Urinary bladder (tissue), 4 donors: ENCODE data around the gene MCU. TPM values are rescaled to one million over a fixed set of nuclear protein-coding genes. Genes with fewer than 3 reads are reported as not detected.
"Not testable (repeated sequence)": the region's sequence is repeated elsewhere in the genome, so short reads cannot be mapped to it uniquely, and the experiment has no call there.

Experiments used
- DNase-seq: peaks from one replicate; pipeline ENCODE4 v3.0.0-alpha.2; 2015; ENCODE audit errors: extremely low spot score
- H3K27ac ChIP-seq: one replicate; pipeline ENCODE4 v1.5.1; 2013; ENCODE audit warnings: low read depth, mild to moderate bottlenecking, moderate library complexity
- H3K36me3 ChIP-seq: one replicate; pipeline ENCODE4 v1.6.1; 2013; ENCODE audit warnings: mild to moderate bottlenecking, moderate library complexity; ENCODE audit not compliant: insufficient read depth
- H3K4me1 ChIP-seq: one replicate; pipeline ENCODE4 v1.6.1; 2013; ENCODE audit warnings: mild to moderate bottlenecking, moderate library complexity; ENCODE audit not compliant: insufficient read depth
- H3K4me3 ChIP-seq: one replicate; pipeline ENCODE4 v1.5.1; 2013; ENCODE audit warnings: low read depth, low read length
- WGBS: extraction: QIAGEN DNeasy Blood & Tissue Kit; methylation state at CpG from one replicate; pipeline ENCODE4 v1.1.7; 2013; 5-methylcytosine and 5-hydroxymethylcytosine counted together
- polyA plus RNA-seq: library from polyadenylated mRNA; stranded (reverse); fragments of 200-250 nt; gene quantifications from one replicate; pipeline ENCODE4 v1.2.3, GENCODE V29; 2013
- total RNA-seq: library from RNA; depleted of rRNA; stranded (reverse); fragments of >200 nt; gene quantifications from one replicate; pipeline ENCODE4 v1.2.3, GENCODE V29; 2014
- donor health status: healthy with polysubstance abuse.
- donor health status: healthy.

Gene MCU
- total and polyA plus RNA-seq, 2 donors: 17.6 to 65.7 TPM

- no peak overlapping the region for H3K4me3 ChIP-seq
- WGBS: 53% methylated on average over 3 of the region's 3 CpGs
- H3K4me1 ChIP-seq: no peaks in the 10 kb centered on the region
These were observed 52.6 kb downstream of the MCU start for GRCh38 chr10:72744566-72744965.

GRCh38 chr10:72746426-72747363, 54.8 kb downstream of the MCU start:
- 15% methylated on average over 3 of the region's 3 CpGs for WGBS
- no peaks in the 10 kb centered on the region for H3K4me1 ChIP-seq
- no peak overlapping the region for H3K4me3 ChIP-seq
- H3K27ac ChIP-seq: no peak overlapping the region
- no peaks in the 10 kb centered on the region for H3K36me3 ChIP-seq
- no peak for DNase-seq

More at GRCh38 chr10:72744566-72744965, 52.6 kb downstream of the MCU start:
- no peak for DNase-seq
- no peak overlapping the region for H3K27ac ChIP-seq
- H3K36me3 ChIP-seq: no peaks in the 10 kb centered on the region

GRCh38 chr10:72747521-72747920, 55.6 kb downstream of the MCU start:
- DNase-seq: no peak
- H3K36me3 ChIP-seq: no peaks in the 10 kb centered on the region
- H3K4me3 ChIP-seq: no peak overlapping the region
- H3K27ac ChIP-seq: no peak overlapping the region
- WGBS: 94% methylated on average over 8 of the region's 8 CpGs
- no peaks in the 10 kb centered on the region for H3K4me1 ChIP-seq

GRCh38 chr10:72753760-72754231, 61.9 kb downstream of the MCU start:
- Histone ChIP-seq H3K36me3 (no peaks in the 10 kb centered on the region), H3K4me1 (no peaks in the 10 kb centered on the region), H3K4me3 (no peak overlapping the region), H3K27ac (no peak overlapping the region)
- 85% methylated on average over 3 of the region's 3 CpGs for WGBS
- DNase-seq: no peak

GRCh38 chr10:72754275-72755032, 62.5 kb downstream of the MCU start:
- 96% methylated on average over 2 of the region's 2 CpGs for WGBS
- no peaks in the 10 kb centered on the region for H3K36me3 ChIP-seq

GRCh38 chr10:72756674-72757385, 64.9 kb downstream of the MCU start:
- Histone ChIP-seq H3K36me3 (no peaks in the 10 kb centered on the region), H3K4me1 (no peaks in the 10 kb centered on the region), H3K27ac (no peak overlapping the region), H3K4me3 (no peak overlapping the region)
- WGBS: 76% methylated on average over 7 of the region's 7 CpGs
- DNase-seq: no peak

More at GRCh38 chr10:72754275-72755032, 62.5 kb downstream of the MCU start:
- H3K4me3 ChIP-seq: no peak overlapping the region
- DNase-seq: no peak
- no peak overlapping the region for H3K27ac ChIP-seq
- no peaks in the 10 kb centered on the region for H3K4me1 ChIP-seq

- Histone ChIP-seq H3K27ac (no peak overlapping the region), H3K4me1 (no peaks in the 10 kb centered on the region), H3K4me3 (no peak overlapping the region), H3K36me3 (no peaks in the 10 kb centered on the region)
- DNase-seq: no peak
- WGBS: 96% methylated on average over 2 of the region's 2 CpGs
These were observed 65.8 kb downstream of the MCU start for GRCh38 chr10:72757732-72758131.

GRCh38 chr10:72758930-72759329, 67.0 kb downstream of the MCU start:
- H3K4me3 ChIP-seq, H3K27ac ChIP-seq, H3K4me1 ChIP-seq, H3K36me3 ChIP-seq, DNase-seq: not testable (repeated sequence)
- 88% methylated on average over 10 of the region's 10 CpGs for WGBS

GRCh38 chr10:72759584-72759983, 67.6 kb downstream of the MCU start:
- no peak overlapping the region for H3K4me3 ChIP-seq
- no peaks in the 10 kb centered on the region for H3K36me3 ChIP-seq
- no peaks in the 10 kb centered on the region for H3K4me1 ChIP-seq
- WGBS: 43% methylated on average over 1 of the region's 1 CpG
- DNase-seq: no peak
- H3K27ac ChIP-seq: no peak overlapping the region

GRCh38 chr10:72761498-72761897, 69.6 kb downstream of the MCU start:
- 99% methylated on average over 1 of the region's 1 CpG for WGBS
- no peak overlapping the region for H3K4me3 ChIP-seq
- DNase-seq: no peak
- no peaks in the 10 kb centered on the region for H3K4me1 ChIP-seq
- no peak overlapping the region for H3K27ac ChIP-seq
- H3K36me3 ChIP-seq: no peaks in the 10 kb centered on the region

GRCh38 chr10:72762042-72762441, 70.1 kb downstream of the MCU start:
- no peak overlapping the region for H3K4me3 ChIP-seq
- DNase-seq: no peak
- H3K4me1 ChIP-seq: no peaks in the 10 kb centered on the region
- H3K36me3 ChIP-seq: no peaks in the 10 kb centered on the region
- H3K27ac ChIP-seq: no peak overlapping the region

GRCh38 chr10:72763201-72763600, 71.3 kb downstream of the MCU start:
- no peaks in the 10 kb centered on the region for H3K36me3 ChIP-seq
- H3K27ac ChIP-seq: no peak overlapping the region
- H3K4me3 ChIP-seq: no peak overlapping the region
- DNase-seq: no peak
- WGBS: 92% methylated on average over 3 of the region's 3 CpGs
- H3K4me1 ChIP-seq: no peaks in the 10 kb centered on the region

GRCh38 chr10:72764151-72764550, 72.2 kb downstream of the MCU start:
- DNase-seq: no peak
- Histone ChIP-seq H3K4me3 (no peak overlapping the region), H3K4me1 (no peaks in the 10 kb centered on the region), H3K27ac (no peak overlapping the region), H3K36me3 (no peaks in the 10 kb centered on the region)
